SK-N-SH treated with all-trans-retinoic acid at 6 μM for 48 hours (cell line): ENCODE measurements around the gene GRIK3.

ENCODE experiments used
- ATAC-seq: fragments of 200-7000 bp; cut with Tn5 transposase; 3 replicates; pipeline ENCODE4 v1.9.1; 2020; ENCODE audit warnings: mild to moderate bottlenecking, moderate library complexity
- ARNTL ChIP-seq: fragments of 450-650 bp; formaldehyde crosslinking; IDR thresholded peaks from 2 replicates; pipeline ENCODE4 v1.5.0; 2020; ENCODE audit warnings: low read depth, mild to moderate bottlenecking, moderate library complexity, borderline replicate concordance
- BACH2 ChIP-seq: fragments of 250-450 bp; sonication (Bioruptor Pico); IDR thresholded peaks from 2 replicates; pipeline ENCODE4 v1.9.0; 2021; ENCODE audit warnings: mild to moderate bottlenecking, borderline replicate concordance
- CSDC2 ChIP-seq: fragments of 250-450 bp; sonication (Bioruptor Pico); IDR thresholded peaks from 2 replicates; pipeline ENCODE4 v1.5.0; 2020; ENCODE audit warnings: mild to moderate bottlenecking, moderate library complexity
- CSRNP3 ChIP-seq: fragments of 250-450 bp; sonication (Bioruptor Pico); IDR thresholded peaks from 2 replicates; pipeline ENCODE4 v1.5.1; 2021; ENCODE audit warnings: mild to moderate bottlenecking, moderate library complexity
- ESRRG ChIP-seq: fragments of 250-450 bp; sonication (Bioruptor Pico); IDR thresholded peaks from 2 replicates; pipeline ENCODE4 v1.6.1; 2021; ENCODE audit warnings: mild to moderate bottlenecking
- GLIS3 ChIP-seq: fragments of 250-450 bp; sonication (Bioruptor Pico); IDR thresholded peaks from 2 replicates; pipeline ENCODE4 v1.5.0; 2020; ENCODE audit warnings: mild to moderate bottlenecking, moderate library complexity
- ISL1 ChIP-seq: fragments of 250-450 bp; sonication (Bioruptor Pico); IDR thresholded peaks from 2 replicates; pipeline ENCODE4 v2.1.2; 2022; ENCODE audit warnings: mild to moderate bottlenecking, moderate library complexity
- OSR1 ChIP-seq: fragments of 250-450 bp; sonication (Bioruptor Pico); IDR thresholded peaks from 2 replicates; pipeline ENCODE4 v1.8.0; 2022; ENCODE audit warnings: moderate library complexity, mild to moderate bottlenecking, inconsistent platforms
- POU6F1 ChIP-seq: fragments of 250-450 bp; sonication (Bioruptor Pico); IDR thresholded peaks from 2 replicates; pipeline ENCODE4 v1.8.0; 2021; ENCODE audit warnings: low read depth, mild to moderate bottlenecking, moderate library complexity, borderline replicate concordance
- PPARA ChIP-seq: fragments of 250-450 bp; sonication (Bioruptor Pico); IDR thresholded peaks from 2 replicates; pipeline ENCODE4 v1.5.0; 2020; ENCODE audit warnings: mild to moderate bottlenecking, borderline replicate concordance
- RARB ChIP-seq: fragments of 250-450 bp; sonication (Bioruptor Pico); IDR thresholded peaks from 2 replicates; pipeline ENCODE4 v1.8.0; 2021; ENCODE audit warnings: mild to moderate bottlenecking, moderate library complexity
- SNAI2 ChIP-seq: fragments of 250-450 bp; sonication (Bioruptor Pico); IDR thresholded peaks from 2 replicates; pipeline ENCODE4 v1.5.0; 2020; ENCODE audit warnings: mild to moderate bottlenecking, moderate library complexity
- TCF4 ChIP-seq: fragments of 250-450 bp; sonication (Bioruptor Pico); IDR thresholded peaks from 2 replicates; pipeline ENCODE4 v1.8.0; 2021; ENCODE audit warnings: mild to moderate bottlenecking, moderate library complexity, borderline replicate concordance
- TOX ChIP-seq: fragments of 250-450 bp; sonication (Bioruptor Pico); IDR thresholded peaks from 2 replicates; pipeline ENCODE4 v1.8.0; 2021; ENCODE audit warnings: mild to moderate bottlenecking, moderate library complexity, borderline replicate concordance
- ZC3H10 ChIP-seq: fragments of 250-450 bp; sonication (Bioruptor Pico); IDR thresholded peaks from 2 replicates; pipeline ENCODE4 v1.5.1; 2021; ENCODE audit warnings: mild to moderate bottlenecking, moderate library complexity
- ZFP3 ChIP-seq: fragments of 250-450 bp; sonication (Bioruptor Pico); IDR thresholded peaks from 2 replicates; pipeline ENCODE4 v1.5.0; 2020; ENCODE audit warnings: mild to moderate bottlenecking, moderate library complexity
- ZFP30 ChIP-seq: fragments of 450-650 bp; formaldehyde crosslinking; IDR thresholded peaks from 2 replicates; pipeline ENCODE4 v1.5.0; 2022; ENCODE audit warnings: mild to moderate bottlenecking, moderate library complexity
- ZNF565 ChIP-seq: fragments of 450-650 bp; formaldehyde crosslinking; conservative IDR thresholded peaks from 2 replicates; pipeline ENCODE4 v1.5.0; 2020; ENCODE audit warnings: low read depth, mild to moderate bottlenecking, moderate library complexity
- ZNF70 ChIP-seq: fragments of 450-650 bp; formaldehyde crosslinking; IDR thresholded peaks from 2 replicates; pipeline ENCODE4 v1.5.0; 2020; ENCODE audit warnings: mild to moderate bottlenecking, moderate library complexity
- ZNF8 ChIP-seq: fragments of 450-650 bp; formaldehyde crosslinking; IDR thresholded peaks from 2 replicates; pipeline ENCODE4 v1.5.0; 2020; ENCODE audit warnings: mild to moderate bottlenecking, moderate library complexity
- TF ChIP-seq, protein P1 (sequence below): fragments of 250-450 bp; sonication (Bioruptor Pico); IDR thresholded peaks from 2 replicates; pipeline ENCODE4 v1.8.0; 2020; ENCODE audit warnings: mild to moderate bottlenecking, moderate library complexity, borderline replicate concordance

Gene GRIK3

DNA sequence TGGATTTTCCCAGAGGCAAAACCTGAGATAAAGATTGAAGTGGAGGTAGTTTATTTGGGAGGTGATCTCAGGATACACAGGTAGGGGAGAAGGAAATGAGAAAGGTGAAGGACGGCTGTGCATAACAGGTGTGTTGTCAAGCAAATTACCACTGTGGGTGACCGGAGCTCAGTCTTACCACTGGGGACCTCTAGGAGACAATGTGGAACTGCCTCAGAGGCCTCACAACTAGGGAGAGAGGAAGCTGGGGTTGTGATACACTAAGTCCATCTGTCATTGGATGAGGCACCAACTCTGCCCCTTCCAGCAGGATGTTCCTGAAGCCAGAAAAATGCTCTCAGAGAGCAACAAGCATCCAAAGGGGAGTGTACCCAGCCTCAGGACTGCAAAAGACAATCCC lies 32.6 kb downstream of the GRIK3 start (continued):
- no peak for TF ChIP-seq CSRNP3
- no peak for TF ChIP-seq ZC3H10
- TF ChIP-seq ZNF565 (CRISPR knock-in tag), result no peak
- no peak for TF ChIP-seq OSR1

GRCh38 chr1:36996106-36996505 lies 38.2 kb downstream of the GRIK3 start:
- no peak for TF ChIP-seq ZNF70
- TF ChIP-seq ZFP30 (CRISPR knock-in tag), result no peak
- no peak for TF ChIP-seq ARNTL (CRISPR knock-in tag)
- no peak for TF ChIP-seq POU6F1
- no peak for TF ChIP-seq ESRRG (CRISPR knock-in tag)
- TF ChIP-seq ZFP3 (CRISPR knock-in tag), result no peak
- no peak for ATAC-seq

GRCh38 chr1:36994868-36995267 lies 39.4 kb downstream of the GRIK3 start:
- TF ChIP-seq TCF4, result no peak
- TF ChIP-seq POU6F1, result no peak
- TF ChIP-seq BACH2 (CRISPR knock-in tag), result no peak
- no peak for TF ChIP-seq ZNF70
- no peak for TF ChIP-seq CSDC2
- no peak for TF ChIP-seq OSR1
- TF ChIP-seq RARB (CRISPR knock-in tag), result no peak
- TF ChIP-seq GLIS3, result no peak
- TF ChIP-seq ZC3H10, result no peak
- TF ChIP-seq ZNF565 (CRISPR knock-in tag), result no peak
- ATAC-seq, result no peak

DNA sequence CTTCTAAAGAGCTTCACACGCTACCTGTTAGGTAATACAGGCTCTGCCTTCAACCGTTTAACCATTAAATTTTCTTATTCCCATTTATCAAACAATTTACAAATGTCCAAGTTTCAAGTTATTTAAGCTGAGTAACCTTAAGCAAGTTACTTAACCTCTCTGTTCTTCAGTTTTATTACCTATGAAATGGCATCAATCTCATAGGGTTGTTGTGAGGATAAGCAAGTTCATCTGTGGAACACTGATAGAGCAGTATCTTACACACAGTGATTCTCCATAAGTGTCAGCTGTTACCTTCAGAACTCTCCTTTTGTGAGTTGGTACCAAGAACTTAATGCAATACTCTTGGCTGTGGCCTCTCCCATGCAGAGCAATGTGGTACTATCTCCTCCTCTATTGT lies 40.0 kb downstream of the GRIK3 start:
- TF ChIP-seq TOX (CRISPR knock-in tag), result no peak
- no peak for ATAC-seq

GRCh38 chr1:36992139-36992943 lies 42.0 kb downstream of the GRIK3 start:
- no peak for TF ChIP-seq ZFP30 (CRISPR knock-in tag)
- TF ChIP-seq SNAI2 (CRISPR knock-in tag), result no peak
- no peak for TF ChIP-seq ZNF8
- no peak for TF ChIP-seq ZNF70
- no peak for TF ChIP-seq ISL1
- TF ChIP-seq ZFP3 (CRISPR knock-in tag), result no peak
- no peak for TF ChIP-seq BACH2 (CRISPR knock-in tag)
- TF ChIP-seq ESRRG (CRISPR knock-in tag), result no peak
- TF ChIP-seq ZC3H10, result no peak
- no peak for TF ChIP-seq PPARA (CRISPR knock-in tag)
- no peak for TF ChIP-seq CSDC2
- TF ChIP-seq, protein P1, sequence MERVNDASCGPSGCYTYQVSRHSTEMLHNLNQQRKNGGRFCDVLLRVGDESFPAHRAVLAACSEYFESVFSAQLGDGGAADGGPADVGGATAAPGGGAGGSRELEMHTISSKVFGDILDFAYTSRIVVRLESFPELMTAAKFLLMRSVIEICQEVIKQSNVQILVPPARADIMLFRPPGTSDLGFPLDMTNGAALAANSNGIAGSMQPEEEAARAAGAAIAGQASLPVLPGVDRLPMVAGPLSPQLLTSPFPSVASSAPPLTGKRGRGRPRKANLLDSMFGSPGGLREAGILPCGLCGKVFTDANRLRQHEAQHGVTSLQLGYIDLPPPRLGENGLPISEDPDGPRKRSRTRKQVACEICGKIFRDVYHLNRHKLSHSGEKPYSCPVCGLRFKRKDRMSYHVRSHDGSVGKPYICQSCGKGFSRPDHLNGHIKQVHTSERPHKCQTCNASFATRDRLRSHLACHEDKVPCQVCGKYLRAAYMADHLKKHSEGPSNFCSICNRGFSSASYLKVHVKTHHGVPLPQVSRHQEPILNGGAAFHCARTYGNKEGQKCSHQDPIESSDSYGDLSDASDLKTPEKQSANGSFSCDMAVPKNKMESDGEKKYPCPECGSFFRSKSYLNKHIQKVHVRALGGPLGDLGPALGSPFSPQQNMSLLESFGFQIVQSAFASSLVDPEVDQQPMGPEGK, result no peak
- no peak for TF ChIP-seq POU6F1
- TF ChIP-seq GLIS3, result no peak
- no peak for ATAC-seq
